HG03342 (cell line): ENCODE measurements around the gene TRABD.
"Not testable (repeated sequence)": the region's sequence is repeated elsewhere in the genome, so short reads cannot be mapped to it uniquely, and the experiment has no call there.

ENCODE experiments used
- ATAC-seq: cut with Tn5 transposase; IDR thresholded peaks from one replicate; pipeline ENCODE4 v1.9.1; 2021; ENCODE audit warnings: mild to moderate bottlenecking, moderate library complexity; ENCODE audit not compliant: unreplicated experiment

The TRABD gene

DNA sequence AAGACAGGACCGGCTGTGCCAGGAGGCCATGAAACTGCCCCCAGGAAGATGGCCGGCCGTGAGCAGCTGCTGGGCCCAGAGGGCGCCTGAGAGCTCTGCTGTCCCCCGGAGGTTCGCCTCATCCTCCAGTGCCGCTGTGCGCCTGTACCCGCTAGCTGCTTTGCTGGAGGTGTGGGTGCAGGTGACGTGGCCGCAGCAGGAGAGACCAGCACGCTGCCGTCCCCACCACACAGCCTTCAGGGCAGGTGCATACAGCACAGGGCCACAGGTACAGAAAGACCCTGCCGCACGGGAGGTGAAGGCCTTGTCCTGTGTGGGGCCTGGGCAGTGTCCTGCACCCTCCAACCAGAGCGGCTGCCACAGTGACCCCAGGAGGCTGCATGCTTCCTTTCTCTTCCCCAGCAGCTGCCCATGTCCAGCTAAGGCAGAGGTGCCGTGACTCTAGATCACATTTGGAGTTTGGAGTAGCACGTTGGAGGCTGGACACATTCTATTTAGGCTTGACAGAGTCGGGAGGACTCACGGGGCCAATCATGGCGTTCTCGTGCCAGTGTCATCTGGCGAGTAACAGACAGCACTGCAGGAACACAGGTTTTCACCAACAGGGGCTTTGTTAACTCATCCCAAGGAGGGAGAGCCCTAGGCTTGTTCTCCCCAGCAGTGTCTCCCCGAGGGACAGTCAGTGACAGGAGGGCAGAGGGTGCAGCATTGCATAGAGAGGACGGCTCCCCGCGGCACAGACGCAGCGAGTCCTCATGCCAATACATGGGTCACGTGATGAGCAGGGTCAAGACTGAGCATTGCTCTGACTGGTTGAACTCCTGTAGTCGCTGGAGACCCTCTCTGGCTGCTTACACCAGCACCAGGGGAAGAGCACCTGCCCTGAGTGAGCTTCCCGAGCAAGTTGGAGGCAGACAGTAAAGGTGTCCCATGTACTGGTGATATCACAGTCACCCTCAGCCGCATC, 33.9 kb upstream of the TRABD start:
- no peak for ATAC-seq

- ATAC-seq = no peak
Observed at GRCh38 chr22:50153056-50153755, 32.5 kb upstream of the TRABD start.

- ATAC-seq = no peak
Observed at GRCh38 chr22:50153756-50154140, 32.0 kb upstream of the TRABD start.

- no peak for ATAC-seq
Observed at GRCh38 chr22:50157709-50158375, 27.9 kb upstream of the TRABD start.

GRCh38 chr22:50160947-50161346, 24.8 kb upstream of the TRABD start:
- no peak for ATAC-seq

GRCh38 chr22:50161508-50162390, 24.0 kb upstream of the TRABD start:
- ATAC-seq = no peak

- no peak for ATAC-seq
Observed at GRCh38 chr22:50162391-50162956, 23.2 kb upstream of the TRABD start.

DNA sequence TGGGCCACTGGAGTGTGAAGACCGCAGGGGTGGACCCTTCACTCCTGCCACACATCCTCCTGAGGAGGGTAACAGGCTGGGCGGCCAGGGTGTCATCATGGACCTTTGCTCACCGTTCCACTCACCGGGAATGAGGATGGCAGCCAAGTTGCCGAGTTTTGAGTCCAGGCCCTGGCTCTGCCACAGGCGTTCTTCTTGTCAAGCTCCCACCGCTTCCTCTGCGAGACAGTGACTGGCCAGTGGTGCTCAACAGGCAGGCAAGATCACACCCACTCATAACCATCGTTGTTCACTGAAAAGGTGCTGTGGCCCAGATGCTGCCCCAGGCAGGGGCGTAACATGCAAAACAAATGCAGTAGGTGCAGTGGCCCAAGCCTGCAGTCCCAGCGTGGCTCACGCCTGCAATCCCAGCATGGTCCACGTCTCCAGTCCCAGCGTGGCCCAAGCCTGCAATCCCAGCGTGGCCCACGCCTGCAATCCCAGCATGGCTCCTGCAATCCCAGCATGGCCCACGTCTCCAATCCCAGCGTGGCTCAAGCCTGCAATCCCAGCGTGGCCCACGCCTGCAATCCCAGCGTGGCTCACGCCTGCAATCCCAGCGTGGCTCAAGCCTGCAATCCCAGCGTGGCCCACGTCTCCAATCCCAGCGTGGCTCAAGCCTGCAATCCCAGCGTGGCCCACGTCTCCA, 20.1 kb upstream of the TRABD start:
- ATAC-seq = no peak

- no peak for ATAC-seq
Observed at GRCh38 chr22:50167689-50168489, 17.8 kb upstream of the TRABD start.

GRCh38 chr22:50168490-50169180, 17.1 kb upstream of the TRABD start:
- not testable (repeated sequence) for ATAC-seq

- no peak for ATAC-seq
Observed at GRCh38 chr22:50169181-50169759, 16.4 kb upstream of the TRABD start.

GRCh38 chr22:50169774-50170341, 15.9 kb upstream of the TRABD start:
- no peak for ATAC-seq

- no peak for ATAC-seq
Observed at GRCh38 chr22:50170453-50171318, 15.0 kb upstream of the TRABD start, which contains the start of gene PANX2. Gene PANX2 (plus strand): TSS chr22:50170731. CDS start chr22:50170731, 0 bp downstream.

- ATAC-seq = no peak
Observed at GRCh38 chr22:50171319-50171964, 14.3 kb upstream of the TRABD start.

DNA sequence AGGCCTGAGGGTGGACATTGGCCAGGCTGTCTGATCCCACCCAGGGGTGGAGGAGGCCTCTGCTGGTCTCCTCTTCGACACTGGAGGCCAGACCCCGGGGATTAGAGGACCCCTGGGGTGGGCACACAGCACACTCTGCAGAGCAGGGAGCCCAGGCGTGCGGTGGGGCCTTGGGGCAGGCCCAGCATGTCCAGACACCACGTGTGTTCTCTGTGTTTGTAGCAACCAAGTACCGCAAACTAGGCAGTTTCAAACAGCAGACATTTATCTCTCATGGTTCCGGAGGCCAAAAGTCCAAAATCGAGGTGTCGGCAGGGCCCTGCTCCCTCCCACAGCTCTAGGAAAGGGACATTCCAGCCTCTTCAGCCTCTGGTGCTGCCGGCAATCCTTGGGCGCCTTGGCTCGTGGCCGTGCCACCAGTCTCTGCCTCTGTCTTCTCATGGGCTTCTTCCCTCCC, 13.7 kb upstream of the TRABD start:
- no peak for ATAC-seq
